Right cardiac atrium (tissue), 5 donors: ENCODE measurements around the gene TCF7L2. TPM values are rescaled to one million over a fixed set of nuclear protein-coding genes. Genes with fewer than 3 reads are reported as not detected.

Experiments used
- ATAC-seq, 2 donors: fragments of 200-7000 bp; cut with Tn5 transposase; one replicate each; pipeline versions ENCODE4 v1.8.0 to v1.9.1; 2020; ENCODE audit warnings: moderate library complexity in 2 of 2, mild to moderate bottlenecking in 1 of 2
- DNase-seq, 3 donors: peaks; one replicate each; pipeline ENCODE4 v3.0.0-alpha.2; 2020
- H3K27ac ChIP-seq: one replicate; pipeline ENCODE4 v1.5.1; 2013; ENCODE audit warnings: mild to moderate bottlenecking, low read length, control low read depth, moderate library complexity
- H3K27me3 ChIP-seq: one replicate; pipeline ENCODE4 v1.6.1; 2013; ENCODE audit not compliant: control insufficient read depth, insufficient read depth
- H3K4me1 ChIP-seq: one replicate; pipeline ENCODE4 v1.6.1; 2013; ENCODE audit warnings: low read length; ENCODE audit not compliant: control insufficient read depth, insufficient read depth
- H3K4me3 ChIP-seq: one replicate; pipeline ENCODE4 v1.5.1; 2013; ENCODE audit warnings: low read length, control low read depth
- H3K9me3 ChIP-seq: one replicate; pipeline ENCODE4 v1.6.1; 2013; ENCODE audit warnings: low read length; ENCODE audit not compliant: control insufficient read depth
- WGBS: extraction: QIAGEN DNeasy Blood & Tissue Kit; methylation state at CpG from one replicate; pipeline ENCODE4 v1.1.7; 2013; 5-methylcytosine and 5-hydroxymethylcytosine counted together
- intact Hi-C, 4 donors: fragments of 100-400 bp; cut with DNase I; formaldehyde crosslinking; loops; one replicate each; pipeline versions ENCODE4 v1.11.0 to v1.14.0; 2022 to 2023
- polyA plus RNA-seq: library from polyadenylated mRNA; stranded (reverse); fragments of 200-250 nt; gene quantifications from one replicate; pipeline ENCODE4 v1.2.3, GENCODE V29; 2013
- total RNA-seq, 4 donors: library from RNA; stranded (reverse); fragmentation: NEBNext Ultra II Directional; extraction: Animal tissue kit (Norgen Biotek cat#: 25700); gene quantifications; one replicate each; pipeline ENCODE4 v1.2.1, GENCODE V29; 2021
- donor health status: healthy with polysubstance abuse.
- donor health status: DM: no; HTN: yes; CAD: no.
- donor health status: DM: no; HTN: no; CAD: no.
- donor health status: DM: no; HTN: yes; CAD: no; lungs with severe emphysema.
- donor health status: DM: yes; HTN: yes; CAD: no.

Gene TCF7L2
- total and polyA plus RNA-seq, 5 donors, result 9.2 to 18.7 (median 15.8) TPM

DNA sequence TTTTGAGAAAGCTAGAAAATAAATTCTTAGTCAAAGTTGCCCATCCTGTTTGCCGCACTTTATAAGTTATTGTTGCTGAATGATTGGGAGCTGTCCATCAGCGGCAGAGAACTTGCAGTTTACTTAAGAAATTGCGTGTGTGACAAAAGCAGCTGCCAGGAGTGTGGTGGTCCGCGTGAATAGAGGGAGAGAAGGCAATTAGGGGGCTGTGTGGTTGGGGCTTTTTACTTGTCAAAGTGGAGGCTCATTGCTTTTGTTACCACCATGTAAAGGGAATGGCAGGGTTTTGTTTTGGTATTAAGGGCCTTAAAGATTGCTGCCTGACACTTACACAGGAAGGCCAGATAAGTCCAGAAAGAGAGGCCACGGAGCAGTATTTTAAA, 177.8 kb downstream of the TCF7L2 start:
- peak overlapping the region; percentile 13 for H3K27ac ChIP-seq
- no peak for ATAC-seq
- no peak for DNase-seq
- H3K4me3 ChIP-seq, result no peak overlapping the region
- H3K27me3 ChIP-seq, result no peaks in the 10 kb centered on the region
- intact Hi-C loops, result loop anchor here (5.0 to 10.0 kb wide), 7 partner anchors 63 to 563 kb away; partner anchors contain the start of gene TCF7L2 (in 3 of the 4)
- no peaks in the 10 kb centered on the region for H3K4me1 ChIP-seq
- no peaks in the 10 kb centered on the region for H3K9me3 ChIP-seq
- 64% methylated on average over 6 of the region's 6 CpGs for WGBS

DNA sequence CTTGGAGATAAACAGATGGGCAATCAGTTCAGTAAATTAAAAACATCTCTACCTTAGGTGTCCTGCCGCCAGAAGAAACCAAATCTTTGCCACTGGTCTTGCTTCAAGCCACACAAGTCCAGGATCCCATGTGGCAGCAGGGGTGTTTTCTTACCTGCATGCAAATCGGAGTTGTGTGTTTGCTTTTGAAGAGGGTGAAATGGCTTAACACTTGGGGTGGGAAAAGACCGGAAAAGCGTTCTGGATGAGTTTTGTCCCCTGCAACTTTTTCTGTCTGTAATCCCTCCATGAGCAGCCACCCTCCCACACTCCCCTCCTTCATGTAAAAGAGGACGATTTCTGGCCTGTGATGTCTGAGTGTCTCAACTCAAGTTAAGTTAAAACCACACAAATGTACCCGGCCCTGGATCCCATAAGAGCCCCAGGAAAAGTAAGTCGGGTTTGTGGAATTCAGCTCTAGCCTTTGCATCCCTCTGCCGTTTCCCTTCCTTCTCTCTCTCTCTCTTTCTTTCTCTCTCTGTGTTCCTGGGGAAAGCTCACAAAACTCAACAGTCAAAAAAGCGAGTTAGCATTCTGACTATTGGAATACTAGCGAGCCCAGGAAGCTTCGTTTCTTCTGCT, 178.5 kb downstream of the TCF7L2 start:
- H3K4me3 ChIP-seq, result no peak overlapping the region
- no peaks in the 10 kb centered on the region for H3K4me1 ChIP-seq
- peak overlapping the region; percentile 83 for H3K27ac ChIP-seq
- no peak for DNase-seq
- WGBS, result 52% methylated on average over 11 of the region's 11 CpGs
- ATAC-seq, result no peak
- intact Hi-C loops, result loop anchor here (5.0 to 10.0 kb wide), 7 partner anchors 64 to 564 kb away; partner anchors contain the start of gene TCF7L2 (in 3 of the 4)
- no peaks in the 10 kb centered on the region for H3K27me3 ChIP-seq
- H3K9me3 ChIP-seq, result no peaks in the 10 kb centered on the region

DNA sequence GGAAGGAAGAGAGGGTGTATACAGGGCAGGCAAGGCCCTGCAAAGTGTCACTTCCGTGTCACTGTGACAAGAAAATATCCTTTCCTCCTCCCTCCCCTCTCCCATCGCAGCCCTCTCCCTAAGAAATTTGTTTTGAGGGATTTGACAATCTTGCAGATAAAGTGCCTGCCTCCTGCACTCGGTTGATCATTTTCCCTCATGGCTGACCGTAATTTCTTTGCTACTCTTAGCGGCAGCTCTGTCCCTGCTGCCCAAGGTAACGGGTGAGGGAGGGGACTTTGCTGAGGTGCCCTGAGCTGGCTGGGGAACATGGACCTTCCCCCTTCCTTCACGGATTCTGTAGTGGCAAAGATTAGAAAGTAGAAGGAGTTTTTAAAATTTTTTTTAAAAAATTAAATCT, 179.1 kb downstream of the TCF7L2 start:
- no peaks in the 10 kb centered on the region for H3K27me3 ChIP-seq
- H3K9me3 ChIP-seq, result no peaks in the 10 kb centered on the region
- DNase-seq (no peak), ATAC-seq (peak in 1 of 2 donors; percentile 19)
- intact Hi-C loops, result loop anchor here (5.0 to 10.0 kb wide), 7 partner anchors 64 to 564 kb away; partner anchors contain the start of gene TCF7L2 (in 3 of the 4)
- no peaks in the 10 kb centered on the region for H3K4me1 ChIP-seq
- H3K4me3 ChIP-seq, result no peak overlapping the region
- peak overlapping the region; percentile 83 for H3K27ac ChIP-seq
- WGBS, result 49% methylated on average over 7 of the region's 7 CpGs

DNA sequence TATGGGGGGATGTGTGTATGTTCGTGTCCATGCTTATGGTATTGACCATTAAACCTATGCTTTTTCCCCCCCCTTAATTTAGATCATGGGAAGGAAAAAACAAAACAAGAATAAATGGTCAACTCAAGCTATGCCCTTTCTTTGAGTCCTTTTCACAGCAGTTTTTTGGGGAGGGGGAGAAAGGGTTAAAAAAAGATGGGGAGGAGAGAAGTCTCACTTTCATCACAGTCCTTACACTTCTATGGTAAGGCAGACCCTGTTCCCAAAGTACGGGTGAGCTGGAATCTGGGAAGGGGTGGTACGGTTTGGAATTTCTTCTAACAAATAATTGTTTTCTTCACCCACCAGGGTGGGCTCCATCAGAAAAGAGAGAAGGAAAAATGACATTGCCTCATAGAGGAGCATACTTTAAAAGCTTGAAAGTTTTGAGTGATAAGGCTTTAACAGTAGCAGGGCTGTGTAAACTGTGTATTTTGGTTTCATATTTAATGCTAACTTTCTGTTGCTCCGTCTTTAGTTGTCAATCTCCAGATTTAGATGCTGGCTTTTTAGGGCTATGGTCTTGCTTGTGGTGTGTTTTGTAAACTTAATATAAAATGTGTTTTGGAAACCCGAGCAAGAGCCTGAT, 180.1 kb downstream of the TCF7L2 start:
- Histone ChIP-seq H3K9me3 (no peaks in the 10 kb centered on the region), H3K27me3 (no peaks in the 10 kb centered on the region), H3K4me1 (no peaks in the 10 kb centered on the region), H3K4me3 (peak overlapping the region; percentile 21), H3K27ac (peak overlapping the region; percentile 33)
- no peak for ATAC-seq
- DNase-seq, result no peak
- intact Hi-C loops, result loop anchor here in 1 of 4 donors (10.0 kb wide), 1 partner anchor 415 kb away; no protein-coding TSS in a partner anchor
- 69% methylated on average over 5 of the region's 5 CpGs for WGBS

DNA sequence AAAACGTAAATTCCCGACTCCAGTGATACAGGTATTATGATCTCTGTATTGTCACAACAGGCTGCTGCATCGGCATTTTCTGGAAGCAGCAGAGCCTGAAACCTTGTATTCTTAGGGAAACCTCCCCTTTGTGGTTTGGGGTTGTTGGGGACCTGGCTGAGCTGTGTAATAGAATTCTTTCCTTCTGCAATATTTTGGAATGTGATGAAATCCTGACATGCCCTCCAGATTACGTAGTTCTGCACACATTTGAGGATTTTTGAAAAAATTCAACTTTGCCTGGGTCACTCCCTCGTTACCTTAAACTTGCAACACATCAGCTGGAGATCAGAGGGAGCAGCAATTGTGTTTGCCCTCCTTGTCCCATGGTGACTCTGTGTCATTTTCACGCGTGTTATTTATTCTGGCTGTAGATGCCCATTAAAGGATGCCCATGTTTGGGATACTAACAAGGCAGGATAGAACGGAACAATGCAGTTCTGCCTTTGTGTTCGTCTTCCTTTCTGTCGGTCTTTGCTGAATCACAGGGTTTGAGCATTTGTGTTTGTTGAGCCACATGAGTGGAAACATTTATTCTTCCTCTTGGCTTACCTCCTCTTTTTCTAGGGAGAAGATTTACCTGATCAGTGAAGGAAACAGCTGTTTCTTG, 181.7 kb downstream of the TCF7L2 start:
- Histone ChIP-seq H3K9me3 (no peaks in the 10 kb centered on the region), H3K27ac (peak overlapping the region; percentile 32), H3K4me1 (no peaks in the 10 kb centered on the region), H3K4me3 (no peak overlapping the region), H3K27me3 (no peaks in the 10 kb centered on the region)
- intact Hi-C loops, result loop anchor here in 1 of 4 donors (10.0 kb wide), 1 partner anchor 417 kb away; no protein-coding TSS in a partner anchor
- WGBS, result 53% methylated on average over 10 of the region's 10 CpGs
- ATAC-seq (peak; percentile 63 to 76), DNase-seq (peak in 1 of 3 donors; percentile 51)

DNA sequence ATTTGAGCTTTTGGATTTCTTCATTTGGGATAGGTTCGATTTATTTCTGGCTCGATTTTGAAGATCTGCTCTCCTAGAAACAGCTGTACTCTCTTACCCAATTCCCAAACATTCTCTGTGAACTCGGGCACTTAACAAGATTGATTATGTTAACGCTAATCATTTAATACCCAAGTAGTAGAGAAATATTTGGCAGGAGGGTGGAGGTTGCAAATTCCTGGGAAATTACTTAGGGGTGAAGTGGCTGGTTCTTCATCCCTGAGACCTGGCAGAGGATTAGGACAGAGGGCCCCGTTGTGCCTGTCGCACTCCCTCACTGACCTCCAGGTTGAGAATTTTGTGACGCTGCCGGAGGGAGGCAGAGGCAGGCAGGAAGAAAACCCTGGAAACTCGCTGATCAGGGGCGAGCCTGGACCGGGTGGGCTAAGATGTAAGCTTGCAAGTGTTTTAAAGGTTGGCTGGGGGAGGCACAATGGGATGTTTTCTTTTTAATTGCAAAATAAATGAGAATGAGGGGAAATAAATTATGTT, 182.6 kb downstream of the TCF7L2 start:
- Histone ChIP-seq H3K27ac (peak overlapping the region; percentile 1), H3K4me3 (no peak overlapping the region), H3K27me3 (no peaks in the 10 kb centered on the region), H3K4me1 (no peaks in the 10 kb centered on the region), H3K9me3 (no peaks in the 10 kb centered on the region)
- ATAC-seq, result peak; percentile 28 to 30
- DNase-seq, result peak in 1 of 3 donors; percentile 56
- intact Hi-C loops, result loop anchor here in 1 of 4 donors (10.0 kb wide), 1 partner anchor 418 kb away; no protein-coding TSS in a partner anchor
- WGBS, result 62% methylated on average over 11 of the region's 11 CpGs

DNA sequence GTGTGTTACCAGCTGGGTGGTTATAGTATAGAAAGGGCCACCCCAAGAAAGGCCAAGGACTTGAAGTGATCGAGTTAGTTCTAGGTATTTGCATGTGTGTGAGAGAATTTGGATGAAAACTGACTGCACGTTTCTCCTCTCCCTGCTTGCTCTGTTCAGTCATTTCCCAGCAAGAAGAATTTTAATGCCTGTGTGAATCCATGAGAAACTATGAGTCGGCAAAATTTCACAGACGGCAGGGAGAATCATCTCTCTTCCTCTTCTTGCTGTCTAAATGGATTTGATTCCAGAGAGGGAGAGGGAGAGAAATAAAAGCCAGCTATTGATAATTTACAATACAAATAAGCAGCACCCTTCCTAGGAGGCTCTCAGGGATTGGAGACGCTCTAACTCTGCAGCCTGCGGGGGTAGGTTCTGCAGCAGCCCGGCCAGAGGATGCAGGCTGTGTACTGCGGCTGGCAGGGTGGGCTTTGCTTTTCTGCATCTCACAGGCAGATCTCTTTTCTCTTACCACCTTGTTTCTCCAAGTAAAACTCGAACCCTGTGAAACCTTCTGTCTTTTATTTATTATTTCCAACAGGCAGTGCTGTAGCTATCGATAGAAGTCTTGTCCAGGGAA, 183.6 kb downstream of the TCF7L2 start:
- H3K4me3 ChIP-seq, result no peak overlapping the region
- H3K9me3 ChIP-seq, result no peaks in the 10 kb centered on the region
- no peak for DNase-seq
- WGBS, result 65% methylated on average over 10 of the region's 10 CpGs
- intact Hi-C loops, result loop anchor here in 1 of 4 donors (10.0 kb wide), 1 partner anchor 419 kb away; no protein-coding TSS in a partner anchor
- no peaks in the 10 kb centered on the region for H3K27me3 ChIP-seq
- no peaks in the 10 kb centered on the region for H3K4me1 ChIP-seq
- H3K27ac ChIP-seq, result no peak overlapping the region
- no peak for ATAC-seq

DNA sequence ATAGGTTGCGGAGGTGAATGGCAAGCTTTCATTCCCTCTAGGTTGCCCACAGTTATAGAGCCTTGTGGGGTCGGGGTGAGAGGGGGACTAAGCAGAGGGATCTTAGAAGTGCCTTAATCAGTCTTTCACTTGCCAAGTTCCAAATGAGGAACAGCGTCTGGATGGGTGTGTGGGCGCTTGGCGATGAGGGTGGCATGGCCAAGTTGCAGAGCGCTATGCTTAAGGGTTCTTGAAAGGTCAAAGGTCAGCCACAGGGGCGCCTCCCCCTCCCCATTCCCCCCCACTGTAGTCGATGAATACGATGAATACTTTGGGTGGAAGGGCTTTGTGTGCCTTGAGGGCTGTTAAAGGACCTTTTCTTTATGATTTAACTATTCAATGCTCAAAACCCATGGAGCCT, 185.0 kb downstream of the TCF7L2 start:
- intact Hi-C loops, result loop anchor here in 1 of 4 donors (10.0 kb wide), 1 partner anchor 420 kb away; no protein-coding TSS in a partner anchor
- no peaks in the 10 kb centered on the region for H3K4me1 ChIP-seq
- no peak for DNase-seq
- 68% methylated on average over 9 of the region's 9 CpGs for WGBS
- H3K9me3 ChIP-seq, result no peaks in the 10 kb centered on the region
- no peak for ATAC-seq
- no peaks in the 10 kb centered on the region for H3K27me3 ChIP-seq
- H3K27ac ChIP-seq, result no peak overlapping the region
- no peak overlapping the region for H3K4me3 ChIP-seq

DNA sequence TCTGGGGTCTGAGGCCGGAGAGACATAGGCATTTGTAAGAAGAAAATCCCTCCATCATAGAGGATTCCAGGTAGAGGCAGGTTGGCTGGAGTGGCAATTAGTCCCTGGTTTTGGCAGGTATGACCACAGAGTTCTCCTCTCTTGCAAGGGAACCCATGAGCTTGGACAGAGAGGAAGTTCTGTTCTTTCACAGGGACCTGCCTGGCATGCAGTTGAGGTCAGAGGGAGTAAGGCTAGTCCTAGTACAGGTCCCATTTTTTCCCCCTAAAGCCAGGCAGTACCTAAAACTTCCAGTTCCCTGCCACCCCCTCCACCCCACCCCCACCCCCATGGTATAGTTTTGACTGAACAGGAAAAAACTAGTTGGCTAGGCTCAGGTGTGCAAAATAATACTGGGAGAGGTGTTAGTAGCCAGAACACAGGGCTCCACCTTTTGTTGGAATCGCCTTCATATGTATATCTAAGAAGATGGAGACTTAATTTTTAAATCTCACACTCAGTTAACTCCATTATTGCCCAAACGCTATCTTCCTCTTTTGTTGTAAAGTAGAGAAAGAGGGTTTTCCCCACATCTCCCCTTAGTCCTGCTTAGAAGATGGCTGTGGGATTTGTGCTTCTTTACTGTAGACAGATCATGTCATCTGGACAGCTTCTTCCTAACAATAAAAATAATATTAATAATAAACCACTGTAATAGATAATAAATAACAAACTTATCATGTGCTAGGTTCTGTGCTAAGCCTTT, 188.1 kb downstream of the TCF7L2 start:
- Histone ChIP-seq H3K27me3 (no peaks in the 10 kb centered on the region), H3K4me1 (no peaks in the 10 kb centered on the region), H3K27ac (no peak overlapping the region), H3K4me3 (no peak overlapping the region), H3K9me3 (no peaks in the 10 kb centered on the region)
- intact Hi-C loops, result loop anchor here in 1 of 4 donors (10.0 kb wide), 1 partner anchor 423 kb away; no protein-coding TSS in a partner anchor
- 95% methylated on average over 3 of the region's 3 CpGs for WGBS
- no peak for DNase-seq
- ATAC-seq, result no peak
